T-helper 2 cell (primary cell): ENCODE measurements around the gene SNAPC5.
"Not testable (repeated sequence)": the region's sequence is repeated elsewhere in the genome, so short reads cannot be mapped to it uniquely, and the experiment has no call there.

Experiments used
- DNase-seq, 5 experiments: peaks; one replicate each; pipeline versions ENCODE4 v3.0.0 to v3.0.0-alpha.2; 2012 to 2022

The SNAPC5 gene

GRCh38 chr15:66489179-66489791 is 8.3 kb downstream of the SNAPC5 start:
- no peak for DNase-seq

GRCh38 chr15:66488525-66488924 is 9.0 kb downstream of the SNAPC5 start:
- no peak for DNase-seq

GRCh38 chr15:66486887-66487286 is 10.7 kb downstream of the SNAPC5 start:
- no peak for DNase-seq

GRCh38 chr15:66484539-66485112 is 12.9 kb downstream of the SNAPC5 start:
- DNase-seq: no peak

GRCh38 chr15:66483131-66483566 is 14.4 kb downstream of the SNAPC5 start:
- DNase-seq: no peak

- DNase-seq: no peak
Measured at GRCh38 chr15:66482539-66482938, 15.0 kb downstream of the SNAPC5 start.

GRCh38 chr15:66481107-66481856 is 16.3 kb downstream of the SNAPC5 start:
- no peak for DNase-seq

GRCh38 chr15:66480267-66480666 is 17.3 kb downstream of the SNAPC5 start:
- DNase-seq: no peak

- no peak for DNase-seq
Measured at GRCh38 chr15:66477011-66477410, 20.6 kb downstream of the SNAPC5 start.

- DNase-seq: no peak
Measured at GRCh38 chr15:66476535-66476934, 21.0 kb downstream of the SNAPC5 start.

- no peak for DNase-seq
Measured at GRCh38 chr15:66474963-66475362, 22.6 kb downstream of the SNAPC5 start.

GRCh38 chr15:66474135-66474534 is 23.4 kb downstream of the SNAPC5 start:
- DNase-seq: no peak

GRCh38 chr15:66472176-66472999 is 25.2 kb downstream of the SNAPC5 start:
- peak in 3 of 5 experiments; percentile 11 to 89 (median 68) for DNase-seq

GRCh38 chr15:66470825-66471224 is 26.7 kb downstream of the SNAPC5 start:
- DNase-seq: not testable (repeated sequence)

- DNase-seq: not testable (repeated sequence)
Measured at GRCh38 chr15:66467162-66468040, 30.2 kb downstream of the SNAPC5 start.

- DNase-seq: not testable (repeated sequence)
Measured at GRCh38 chr15:66465294-66465693, 32.3 kb downstream of the SNAPC5 start.

GRCh38 chr15:66462627-66463026 is 34.9 kb downstream of the SNAPC5 start:
- no peak for DNase-seq

GRCh38 chr15:66461917-66462316 is 35.6 kb downstream of the SNAPC5 start:
- no peak for DNase-seq

GRCh38 chr15:66461294-66461693 is 36.3 kb downstream of the SNAPC5 start:
- DNase-seq: not testable (repeated sequence)

- no peak for DNase-seq
Measured at GRCh38 chr15:66459818-66460615, 37.5 kb downstream of the SNAPC5 start.

GRCh38 chr15:66456211-66456610 is 41.4 kb downstream of the SNAPC5 start:
- DNase-seq: peak in 1 of 5 experiments; percentile 10
